ENCODE data around the gene LCOR.

Gene LCOR

GRCh38 chr10:97037365-97038361 lies 205.6 kb downstream of the LCOR start:
- FAIRE-seq: no peak

GRCh38 chr10:97038688-97039087 lies 206.6 kb downstream of the LCOR start:
- no peak for FAIRE-seq

DNA sequence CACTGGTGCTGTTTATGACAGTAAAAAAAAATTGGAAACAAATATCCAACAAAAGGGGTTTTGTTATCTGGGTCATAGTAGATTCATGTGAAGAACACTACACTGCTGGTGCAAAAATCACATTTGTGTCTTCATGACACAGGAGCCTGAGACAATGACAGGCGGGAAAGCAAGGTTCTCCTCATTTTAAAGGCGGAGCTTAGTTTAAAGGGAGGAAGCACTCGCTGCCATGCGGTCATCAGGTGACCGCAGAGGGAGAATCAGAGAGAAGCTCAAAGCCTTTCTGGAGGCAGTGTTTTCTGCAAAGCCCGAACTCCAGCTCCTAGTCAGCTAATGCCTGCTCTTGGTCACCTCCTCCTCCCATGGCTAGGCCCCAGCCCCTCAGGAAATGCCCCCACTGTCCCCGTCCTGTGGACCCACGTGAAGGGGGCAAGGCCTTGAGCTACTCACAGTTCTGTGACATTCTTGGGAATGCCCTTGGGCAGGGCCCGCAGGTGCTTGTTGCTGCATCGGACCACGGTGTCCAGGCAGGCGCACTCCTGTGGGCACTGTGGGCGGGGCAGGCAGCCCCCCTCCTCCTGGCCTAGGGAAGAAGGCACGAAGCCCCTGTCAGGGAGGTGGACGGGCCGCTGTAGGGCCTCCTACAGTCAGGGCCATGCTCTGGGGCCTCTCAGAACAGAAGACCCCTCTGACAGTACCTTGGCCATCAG lies 207.6 kb downstream of the LCOR start:
- FAIRE-seq: no peak

DNA sequence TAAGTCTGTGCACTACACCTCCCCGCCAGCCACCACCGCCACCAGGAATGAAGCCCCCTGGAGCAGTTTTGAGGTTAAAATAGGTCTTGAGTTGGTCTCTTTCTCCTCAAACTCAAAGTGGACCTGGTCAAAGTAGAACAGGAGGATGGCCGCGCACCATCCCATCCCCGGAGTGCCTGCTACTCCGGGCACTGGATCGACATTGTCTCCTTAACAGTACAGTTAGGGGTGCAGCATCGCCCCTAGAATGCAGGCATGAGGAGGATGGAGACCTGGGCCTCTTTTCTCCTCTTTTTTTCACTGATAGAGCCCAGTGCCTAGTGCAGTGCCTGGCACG lies 208.1 kb downstream of the LCOR start:
- no peak for FAIRE-seq

GRCh38 chr10:97040706-97041105 lies 208.6 kb downstream of the LCOR start:
- no peak for FAIRE-seq

DNA sequence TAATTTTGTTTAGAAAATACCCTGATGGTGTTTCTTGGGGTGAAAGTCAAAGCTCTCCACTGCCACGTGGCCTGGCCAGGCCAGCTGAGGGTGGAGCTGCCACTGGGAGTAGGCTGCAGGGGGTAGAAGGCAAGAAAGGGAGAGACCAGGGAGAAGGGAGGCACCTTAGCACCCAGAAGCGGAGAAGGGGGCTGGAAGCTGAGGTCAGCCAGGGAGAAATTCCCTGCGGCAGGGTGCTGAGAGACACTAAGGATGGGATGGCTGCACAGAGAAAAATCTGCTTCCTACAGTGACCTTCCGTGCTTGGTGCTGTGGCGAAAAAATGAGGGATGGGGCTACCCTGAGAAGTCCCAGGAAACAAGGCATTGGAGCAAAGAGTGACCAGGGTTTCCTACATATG lies 210.0 kb downstream of the LCOR start:
- FAIRE-seq: no peak

GRCh38 chr10:97042716-97043562 lies 210.8 kb downstream of the LCOR start:
- no peak for FAIRE-seq

DNA sequence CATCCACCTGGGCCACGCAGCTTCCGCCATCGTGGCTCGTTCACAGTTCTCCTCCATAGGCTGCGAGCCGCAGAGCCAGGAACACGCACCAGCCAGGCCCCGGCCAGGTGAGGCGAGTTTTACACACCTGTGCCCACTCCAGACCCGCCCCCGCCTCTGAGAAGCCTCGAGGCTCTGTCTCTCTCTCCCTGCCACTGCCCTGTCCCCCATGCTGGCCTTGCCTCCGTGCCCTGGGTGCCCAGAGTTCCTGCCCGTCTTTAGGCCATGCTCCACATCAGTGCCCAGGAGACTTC lies 211.4 kb downstream of the LCOR start:
- no peak for FAIRE-seq

Data from TTC549 (cell line).